Left lobe of liver (tissue), 2 donors: Measurements from ENCODE around the gene URB2. TPM values are rescaled to one million over a fixed set of nuclear protein-coding genes. Genes with fewer than 3 reads are reported as not detected.
"Not testable (repeated sequence)": the region's sequence is repeated elsewhere in the genome, so short reads cannot be mapped to it uniquely, and the experiment has no call there.

ENCODE experiments used
- ATAC-seq: fragments of 200-7000 bp; cut with Tn5 transposase; one replicate; pipeline ENCODE4 v1.9.1; 2020; ENCODE audit warnings: mild to moderate bottlenecking, moderate library complexity
- DNase-seq: peaks from one replicate; pipeline ENCODE4 v3.0.0-alpha.2; 2020; ENCODE audit warnings: low spot score
- total RNA-seq: library from RNA; stranded (reverse); gene quantifications from one replicate; pipeline ENCODE4 v1.2.1, GENCODE V29; 2021
- donor health status: DM: no; HTN: no; CAD: no; lungs with moderate emphysema.
- donor health status: DM: no; HTN: yes; CAD: no.

URB2 gene
- total RNA-seq, 1 donor from 2014 or later = 3.0 TPM

GRCh38 chr1:229613938-229614337, 12.1 kb upstream of the URB2 start:
- DNase-seq (no peak), ATAC-seq (no peak)

- no peak for ATAC-seq
- no peak for DNase-seq
Measured at GRCh38 chr1:229614701-229615100, 11.3 kb upstream of the URB2 start.

- no peak for ATAC-seq
Measured at GRCh38 chr1:229617351-229618100, 8.5 kb upstream of the URB2 start.

GRCh38 chr1:229619002-229619401, 7.0 kb upstream of the URB2 start:
- no peak for ATAC-seq
- DNase-seq = no peak

More at GRCh38 chr1:229617351-229618100, 8.5 kb upstream of the URB2 start:
- no peak for DNase-seq

- DNase-seq = no peak
- no peak for ATAC-seq
Measured at GRCh38 chr1:229619614-229620013, 6.4 kb upstream of the URB2 start.

- ATAC-seq (peak; percentile 77), DNase-seq (peak; percentile 70)
Measured at GRCh38 chr1:229620876-229621275, 5.2 kb upstream of the URB2 start.

- DNase-seq = no peak
- ATAC-seq = no peak
Measured at GRCh38 chr1:229621663-229622062, 4.4 kb upstream of the URB2 start.

- ATAC-seq, DNase-seq: not testable (repeated sequence)
Measured at GRCh38 chr1:229622641-229623120, 3.4 kb upstream of the URB2 start.

- ATAC-seq (no peak), DNase-seq (no peak)
Measured at GRCh38 chr1:229623225-229623624, 2.8 kb upstream of the URB2 start.

- DNase-seq (no peak), ATAC-seq (no peak)
Measured at GRCh38 chr1:229623838-229624237, 2.2 kb upstream of the URB2 start.

- no peak for DNase-seq
- ATAC-seq = no peak
Measured at GRCh38 chr1:229624521-229625070, 1.5 kb upstream of the URB2 start.

GRCh38 chr1:229625071-229625914, 754 bp upstream of the URB2 start:
- ATAC-seq (peak; percentile 64), DNase-seq (peak; percentile 69)

GRCh38 chr1:229627003-229627402, 956 bp downstream of the URB2 start:
- DNase-seq (no peak), ATAC-seq (no peak)

- DNase-seq = no peak
Measured at GRCh38 chr1:229629261-229629660, 3.2 kb downstream of the URB2 start.

GRCh38 chr1:229631148-229631547, 5.1 kb downstream of the URB2 start:
- DNase-seq (no peak), ATAC-seq (no peak)

More at GRCh38 chr1:229629261-229629660, 3.2 kb downstream of the URB2 start:
- ATAC-seq = no peak

- ATAC-seq = no peak
- no peak for DNase-seq
Measured at GRCh38 chr1:229631966-229632365, 5.9 kb downstream of the URB2 start.

GRCh38 chr1:229636042-229636441, 10.0 kb downstream of the URB2 start:
- no peak for ATAC-seq
- DNase-seq = no peak

- ATAC-seq = no peak
- no peak for DNase-seq
Measured at GRCh38 chr1:229637746-229638145, 11.7 kb downstream of the URB2 start.

- DNase-seq (no peak), ATAC-seq (no peak)
Measured at GRCh38 chr1:229640455-229640854, 14.4 kb downstream of the URB2 start.

GRCh38 chr1:229641306-229641705, 15.3 kb downstream of the URB2 start:
- DNase-seq (no peak), ATAC-seq (no peak)

GRCh38 chr1:229642376-229642775, 16.3 kb downstream of the URB2 start:
- no peak for DNase-seq
- no peak for ATAC-seq

- ATAC-seq = no peak
- no peak for DNase-seq
Measured at GRCh38 chr1:229642970-229643369, 16.9 kb downstream of the URB2 start.
